GM12878 (cell line): ENCODE data around the gene PDPK1. TPM values are rescaled to one million over a fixed set of nuclear protein-coding genes. Genes with fewer than 3 reads are reported as not detected.
"Not testable (repeated sequence)": the region's sequence is repeated elsewhere in the genome, so short reads cannot be mapped to it uniquely, and the experiment has no call there.

Source experiments
- ATAC-seq: fragments of 200-7000 bp; cut with Tn5 transposase; 3 replicates; pipeline ENCODE4 v1.9.1; 2020; ENCODE audit warnings: mild to moderate bottlenecking, moderate library complexity
- BruUV-seq: library from RNA; stranded (reverse); fragments of 400-500 nt; replicated peaks from 2 replicates; lab custom pipeline; 2021; lab: Mats Ljungman, UMichigan
- CTCF ChIA-PET: fragments of 300-600 bp; sonication (Branson Sonifier 250); formaldehyde crosslinking; extraction: SDS; loops from one replicate; lab custom pipeline; 2021; ENCODE audit warnings: inconsistent platforms; lab: Yijun Ruan, JAX
- POLR2A ChIA-PET: fragments of 350-600 bp; formaldehyde crosslinking; extraction: SDS; loops from one replicate; lab custom pipeline; 2021; ENCODE audit warnings: inconsistent platforms; lab: Charles Lee
- RAD21 ChIA-PET: fragments of 300-600 bp; sonication (Branson Sonifier 250); formaldehyde crosslinking; loops from one replicate; lab custom pipeline; 2023; ENCODE audit warnings: antibody characterized with exemption; ENCODE audit not compliant: unreplicated experiment; lab: Charles Lee
- SMC1A ChIA-PET: fragments of 300-600 bp; sonication (Branson Sonifier 250); formaldehyde crosslinking; loops from one replicate; lab custom pipeline; 2023; ENCODE audit not compliant: unreplicated experiment, uncharacterized antibody; lab: Charles Lee
- DNase-seq: peaks from one replicate; pipeline ENCODE4 v3.0.0-alpha.2; 2011; ENCODE audit warnings: low read depth, low spot score
- FAIRE-seq: peaks from 3 replicates; lab custom pipeline; 2011; peaks lifted over from hg19 to GRCh38; lab: Jason Lieb, UNC
- H2AFZ ChIP-seq: 2 replicates; pipeline ENCODE4 v1.6.0; 2011; ENCODE audit warnings: low read depth, low read length, control low read depth; ENCODE audit not compliant: control insufficient read depth
- H3K27ac ChIP-seq: 2 replicates; pipeline ENCODE4 v1.5.1; 2011; ENCODE audit warnings: control low read depth; ENCODE audit not compliant: control insufficient read depth, insufficient read depth
- H3K27me3 ChIP-seq, 2 experiments: replicated peaks in 1 of 2; 2 replicates each; pipeline versions ENCODE4 v1.6.0 to v1.6.1; 2011; ENCODE audit warnings: low read length in 1 of 2; ENCODE audit not compliant: control insufficient read depth in 2 of 2, insufficient read depth in 2 of 2
- H3K36me3 ChIP-seq, 2 experiments: 2 replicates each; pipeline ENCODE4 v1.5.1; 2011; ENCODE audit warnings: low read length in 1 of 2; ENCODE audit not compliant: control insufficient read depth in 2 of 2, insufficient read depth in 2 of 2
- H3K4me1 ChIP-seq: 2 replicates; pipeline ENCODE4 v1.6.1; 2011; ENCODE audit warnings: mild to moderate bottlenecking, low read length, moderate library complexity, mixed read lengths; ENCODE audit not compliant: control insufficient read depth, insufficient read depth
- H3K4me2 ChIP-seq: 2 replicates; pipeline ENCODE4 v1.6.0; 2011; ENCODE audit warnings: control low read depth; ENCODE audit not compliant: control insufficient read depth, insufficient read depth
- H3K4me3 ChIP-seq: fragments of 200-600 bp; sonication (generic); 2 replicates; pipeline ENCODE4 v1.5.1; 2016
- H3K79me2 ChIP-seq: 2 replicates; pipeline ENCODE4 v1.6.0; 2011; ENCODE audit warnings: low read length; ENCODE audit not compliant: control insufficient read depth, insufficient read depth
- H3K9ac ChIP-seq: 2 replicates; pipeline ENCODE4 v1.8.0; 2011; ENCODE audit warnings: low read length, control low read depth, mixed read lengths; ENCODE audit not compliant: control insufficient read depth, insufficient read depth
- H3K9me3 ChIP-seq: replicated peaks from 3 replicates; pipeline ENCODE4 v1.5.1; 2011; ENCODE audit warnings: mild to moderate bottlenecking, low read length; ENCODE audit not compliant: control insufficient read depth, insufficient read depth
- H4K20me1 ChIP-seq: 2 replicates; pipeline ENCODE4 v1.6.0; 2011; ENCODE audit not compliant: control insufficient read depth, insufficient read depth
- WGBS: methylation state at CpG from one replicate; pipeline ENCODE4 v1.1.6; 2016; ENCODE audit warnings: low lambda C conversion rate; ENCODE audit not compliant: insufficient replicate concordance, insufficient coverage; ENCODE audit errors: missing lambda C conversion rate; 5-methylcytosine and 5-hydroxymethylcytosine counted together
- in situ Hi-C: fragments of 300-500 bp; cut with MboI; formaldehyde crosslinking; loops from 9 replicates; pipeline ENCODE4 v1.14.3; 2018; ENCODE audit warnings: mixed read lengths
- intact Hi-C: fragments of 100-400 bp; cut with micrococcal nuclease; formaldehyde crosslinking; loops from one replicate; pipeline ENCODE4 v1.14.2; 2022; ENCODE audit not compliant: unreplicated experiment
- polyA plus RNA-seq, 11 experiments: library from polyadenylated mRNA; depleted of rRNA in 4 of 11; unstranded in 6 of 11; stranded (reverse) in 5 of 11; fragments of >200 nt; fragmentation: Nextera tagmentation in 4 of 11; fragmentation: Illumina TruSeq in 1 of 11; extraction: Ambion mirVana in 4 of 11; extraction: Trizol in 1 of 11; gene quantifications; 1 replicate in 1 of 11; 2 replicates in 10 of 11; pipeline versions ENCODE4 v1.2.1 to v1.2.3, GENCODE V29; 2011 to 2016; ENCODE audit warnings: inconsistent platforms in 2 of 11, missing spikeins in 2 of 11, low read depth in 1 of 11
- total RNA-seq, 4 experiments: library from RNA; depleted of rRNA in 3 of 4; stranded (reverse); fragments of >200 nt in 3 of 4; fragmentation: Illumina TruSeq in 1 of 4; extraction: Trizol in 1 of 4; gene quantifications; 2 replicates each; pipeline versions ENCODE4 v1.2.1 to v1.2.3, GENCODE V29; 2013 to 2021

Gene PDPK1
- total and polyA plus RNA-seq, 10 of the 15 experiments (the other 5 are each of a cell fraction or from before 2014, with no cell fraction given), result 3.9 to 41.3 (median 25.5) TPM

- BruUV-seq, H3K27me3 ChIP-seq, H3K9ac ChIP-seq, DNase-seq, CTCF ChIA-PET, in situ Hi-C loops, H3K27ac ChIP-seq, intact Hi-C loops, H2AFZ ChIP-seq, POLR2A ChIA-PET, FAIRE-seq, H3K9me3 ChIP-seq, RAD21 ChIA-PET, H3K4me2 ChIP-seq, H3K4me3 ChIP-seq, ATAC-seq, SMC1A ChIA-PET, H3K4me1 ChIP-seq, H4K20me1 ChIP-seq: not testable (repeated sequence)
- 98% methylated on average over 5 of the region's 17 CpGs for WGBS
- peaks cover 13% of the 10 kb centered on the region for H3K79me2 ChIP-seq
- H3K36me3 ChIP-seq, result peaks cover 4 to 18% of the 10 kb centered on the region in 2 experiments; a peak in 3 of 4 replicates
These were observed 74.1 kb downstream of the PDPK1 start for GRCh38 chr16:2611877-2612276.

GRCh38 chr16:2613251-2613650 is 75.4 kb downstream of the PDPK1 start:
- H2AFZ ChIP-seq, intact Hi-C loops, DNase-seq, RAD21 ChIA-PET, H3K4me2 ChIP-seq, H3K27ac ChIP-seq, H4K20me1 ChIP-seq, H3K9ac ChIP-seq, SMC1A ChIA-PET, H3K4me3 ChIP-seq, BruUV-seq, CTCF ChIA-PET, FAIRE-seq, H3K9me3 ChIP-seq, H3K4me1 ChIP-seq, H3K79me2 ChIP-seq, in situ Hi-C loops, ATAC-seq, POLR2A ChIA-PET, H3K27me3 ChIP-seq: not testable (repeated sequence)
- H3K36me3 ChIP-seq, result peaks cover 4 to 18% of the 10 kb centered on the region in 2 experiments; a peak in 3 of 4 replicates
- 89% methylated on average over 14 of the region's 19 CpGs for WGBS
